GM12874 (cell line): ENCODE results near the gene PPP1R1A.

ENCODE experiments used
- TF ChIP-seq, protein P1 (sequence below): IDR thresholded peaks from 2 replicates; pipeline ENCODE4 v1.5.1; 2011; ENCODE audit warnings: low read depth, mild to moderate bottlenecking, control low read depth, low read length, moderate library complexity; ENCODE audit not compliant: insufficient read depth

The PPP1R1A gene

DNA sequence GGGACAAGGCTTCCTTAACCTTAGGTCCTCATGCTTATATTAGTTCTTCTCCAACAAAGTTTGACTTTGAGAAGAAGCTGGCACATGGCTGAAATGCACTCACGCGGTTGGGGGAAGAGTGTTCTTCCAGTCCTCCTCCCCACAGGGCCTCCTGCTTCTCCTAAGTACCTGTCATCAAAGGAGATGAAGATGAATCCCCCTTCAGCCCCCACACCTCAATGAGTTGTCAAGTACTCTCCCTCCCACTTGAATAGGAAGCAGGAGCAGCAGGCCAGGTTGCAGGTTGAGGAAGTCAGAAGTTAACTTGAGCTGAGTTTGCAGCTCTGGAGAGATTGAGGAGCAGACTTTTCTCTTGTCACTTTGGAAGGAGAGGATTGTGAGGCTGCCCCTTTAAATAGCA is 41.9 kb downstream of the PPP1R1A start:
- TF ChIP-seq, protein P1, sequence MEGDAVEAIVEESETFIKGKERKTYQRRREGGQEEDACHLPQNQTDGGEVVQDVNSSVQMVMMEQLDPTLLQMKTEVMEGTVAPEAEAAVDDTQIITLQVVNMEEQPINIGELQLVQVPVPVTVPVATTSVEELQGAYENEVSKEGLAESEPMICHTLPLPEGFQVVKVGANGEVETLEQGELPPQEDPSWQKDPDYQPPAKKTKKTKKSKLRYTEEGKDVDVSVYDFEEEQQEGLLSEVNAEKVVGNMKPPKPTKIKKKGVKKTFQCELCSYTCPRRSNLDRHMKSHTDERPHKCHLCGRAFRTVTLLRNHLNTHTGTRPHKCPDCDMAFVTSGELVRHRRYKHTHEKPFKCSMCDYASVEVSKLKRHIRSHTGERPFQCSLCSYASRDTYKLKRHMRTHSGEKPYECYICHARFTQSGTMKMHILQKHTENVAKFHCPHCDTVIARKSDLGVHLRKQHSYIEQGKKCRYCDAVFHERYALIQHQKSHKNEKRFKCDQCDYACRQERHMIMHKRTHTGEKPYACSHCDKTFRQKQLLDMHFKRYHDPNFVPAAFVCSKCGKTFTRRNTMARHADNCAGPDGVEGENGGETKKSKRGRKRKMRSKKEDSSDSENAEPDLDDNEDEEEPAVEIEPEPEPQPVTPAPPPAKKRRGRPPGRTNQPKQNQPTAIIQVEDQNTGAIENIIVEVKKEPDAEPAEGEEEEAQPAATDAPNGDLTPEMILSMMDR: no peak

DNA sequence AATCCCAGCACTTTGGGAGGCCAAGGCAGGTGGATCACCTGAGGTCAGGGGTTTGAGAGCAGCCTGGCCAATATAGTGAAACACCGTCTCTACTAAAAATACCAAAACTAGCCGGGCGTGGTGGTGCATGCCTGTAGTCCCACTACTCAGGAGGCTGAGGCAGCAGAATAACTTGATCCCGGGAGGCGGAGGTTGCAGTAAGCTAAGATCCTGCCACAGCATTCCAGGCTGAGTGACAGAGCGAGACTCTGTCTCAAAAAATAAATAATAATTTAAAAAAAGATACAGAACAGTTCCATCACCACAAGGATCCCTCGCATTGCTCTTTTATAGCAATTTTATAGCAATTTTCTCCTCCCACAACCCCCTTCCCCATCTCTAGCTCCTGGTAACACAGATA is 43.7 kb downstream of the PPP1R1A start:
- TF ChIP-seq, protein P1: no peak

GRCh38 chr12:54543526-54543925 is 44.9 kb downstream of the PPP1R1A start:
- TF ChIP-seq, protein P1: no peak

DNA sequence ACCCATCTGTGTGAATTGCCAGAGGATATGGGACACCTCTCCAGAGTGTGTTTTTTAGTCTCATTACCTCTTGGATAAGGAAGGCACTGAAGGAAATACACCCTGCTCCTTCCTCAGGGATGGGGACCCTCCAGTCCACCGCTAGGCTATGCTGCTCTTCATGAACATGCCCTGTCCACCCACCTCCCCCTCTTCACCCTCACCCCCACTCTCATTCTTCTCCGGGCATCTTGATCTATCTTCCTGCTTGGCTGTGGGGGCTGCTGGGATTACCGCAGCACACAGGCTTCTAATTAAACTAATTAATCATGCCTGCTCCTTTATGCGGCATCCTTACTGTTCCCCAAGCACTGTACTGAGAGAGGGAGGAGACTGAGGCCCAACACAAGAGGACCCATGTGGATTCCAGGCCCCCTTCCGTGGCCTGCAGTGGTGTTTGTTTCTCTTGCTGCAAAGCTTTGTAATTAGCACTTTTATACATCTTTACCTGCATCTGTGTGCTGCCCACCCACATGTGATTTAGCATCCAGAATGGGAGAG is 46.6 kb downstream of the PPP1R1A start:
- TF ChIP-seq, protein P1: no peak

GRCh38 chr12:54538136-54538700 is 50.2 kb downstream of the PPP1R1A start:
- TF ChIP-seq, protein P1: no peak

- TF ChIP-seq, protein P1: no peak
These were observed 53.0 kb downstream of the PPP1R1A start for GRCh38 chr12:54535474-54535873.

GRCh38 chr12:54529581-54529980 is 58.9 kb downstream of the PPP1R1A start:
- TF ChIP-seq, protein P1: no peak
